ENCODE measurements around the gene DDR1. TPM values are rescaled to one million over a fixed set of nuclear protein-coding genes. Genes with fewer than 3 reads are reported as not detected.

The DDR1 gene
- total RNA-seq, 1 experiment from 2014 or later = 258 TPM

DNA sequence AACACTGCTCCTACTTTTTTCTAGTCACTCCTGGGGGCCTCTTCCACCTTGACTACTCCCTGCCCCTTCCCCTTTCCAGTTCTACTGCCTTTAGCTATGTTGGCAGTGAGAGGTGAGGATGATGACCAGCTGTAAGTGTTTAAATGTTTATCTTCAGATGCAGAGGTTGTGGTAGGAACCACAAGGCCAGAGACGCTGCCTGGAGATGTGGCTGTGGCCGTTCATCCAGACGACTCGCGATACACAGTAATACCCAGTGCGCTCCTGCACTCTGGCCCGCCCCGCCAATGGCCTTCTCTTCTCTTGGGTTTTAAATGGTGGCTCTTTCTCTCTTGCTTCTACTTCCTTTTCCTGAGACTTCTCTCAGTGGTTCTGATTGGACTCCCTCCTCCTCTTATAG is 34.4 kb downstream of the DDR1 start:
- H3K23ac ChIP-seq (ENCODE audit: insufficient read length, low read depth, low read length) = no peak overlapping the region
- H3K4me3 Mint-ChIP-seq = no peak overlapping the region; a peak in 1 of 5 replicates
- no peak overlapping the region for H3K4ac ChIP-seq (ENCODE audit: low read depth, low read length)
- H3K36me3 Mint-ChIP-seq (ENCODE audit: insufficient read depth in 1 of 3, low read depth in 3 of 3) = peaks cover 29 to 78% (median 75%) of the 10 kb centered on the region in 3 experiments; a peak in 6 of 7 replicates
- no peak overlapping the region for H3K9ac ChIP-seq (ENCODE audit: extremely low read depth, insufficient read length, low read length)
- no peak overlapping the region for H3K14ac ChIP-seq (ENCODE audit: insufficient read depth, low read length)
- no peak overlapping the region for H3K4me2 ChIP-seq (ENCODE audit: insufficient read depth, insufficient read length, low read length)
- H3K4me1 ChIP-seq (ENCODE audit: insufficient read depth, low read length) = no peaks in the 10 kb centered on the region
- H3K27me3 Mint-ChIP-seq (ENCODE audit: low read depth) = no peaks in the 10 kb centered on the region; the same call in 1 of the 2 replicates
- no peak overlapping the region for H3K27ac ChIP-seq (ENCODE audit: insufficient read length, low read depth, low read length)
- no peaks in the 10 kb centered on the region for H3K9me3 Mint-ChIP-seq
- H2AFZ ChIP-seq (ENCODE audit: low read length) = no peak overlapping the region
- no peak overlapping the region for H2AK5ac ChIP-seq (ENCODE audit: insufficient read length, low read length)
- no peak overlapping the region for H2BK120ac ChIP-seq (ENCODE audit: low read depth, low read length, poor library complexity, severe bottlenecking)
- TF ChIP-seq, protein P1, sequence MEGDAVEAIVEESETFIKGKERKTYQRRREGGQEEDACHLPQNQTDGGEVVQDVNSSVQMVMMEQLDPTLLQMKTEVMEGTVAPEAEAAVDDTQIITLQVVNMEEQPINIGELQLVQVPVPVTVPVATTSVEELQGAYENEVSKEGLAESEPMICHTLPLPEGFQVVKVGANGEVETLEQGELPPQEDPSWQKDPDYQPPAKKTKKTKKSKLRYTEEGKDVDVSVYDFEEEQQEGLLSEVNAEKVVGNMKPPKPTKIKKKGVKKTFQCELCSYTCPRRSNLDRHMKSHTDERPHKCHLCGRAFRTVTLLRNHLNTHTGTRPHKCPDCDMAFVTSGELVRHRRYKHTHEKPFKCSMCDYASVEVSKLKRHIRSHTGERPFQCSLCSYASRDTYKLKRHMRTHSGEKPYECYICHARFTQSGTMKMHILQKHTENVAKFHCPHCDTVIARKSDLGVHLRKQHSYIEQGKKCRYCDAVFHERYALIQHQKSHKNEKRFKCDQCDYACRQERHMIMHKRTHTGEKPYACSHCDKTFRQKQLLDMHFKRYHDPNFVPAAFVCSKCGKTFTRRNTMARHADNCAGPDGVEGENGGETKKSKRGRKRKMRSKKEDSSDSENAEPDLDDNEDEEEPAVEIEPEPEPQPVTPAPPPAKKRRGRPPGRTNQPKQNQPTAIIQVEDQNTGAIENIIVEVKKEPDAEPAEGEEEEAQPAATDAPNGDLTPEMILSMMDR (conservative IDR thresholded peaks at IDR 0.05) = no peak
- H3K27me3 ChIP-seq (ENCODE audit: insufficient read depth, low read length) = no peaks in the 10 kb centered on the region
- H3K23me2 ChIP-seq (ENCODE audit: insufficient read length, low read depth, low read length, poor library complexity, severe bottlenecking) = peaks cover 8% of the 10 kb centered on the region
- H3K9me3 ChIP-seq (ENCODE audit: control insufficient read depth, low read depth, low read length) = no peaks in the 10 kb centered on the region
- no peaks in the 10 kb centered on the region for H4K20me1 ChIP-seq (ENCODE audit: control insufficient read depth, insufficient read depth, insufficient read length)
- DNase-seq = no peak
- no peak overlapping the region for H3K18ac ChIP-seq (ENCODE audit: insufficient read length, low read depth, low read length)
- no peak overlapping the region for H2BK15ac ChIP-seq (ENCODE audit: low read depth, low read length)
- peaks cover 25 to 27% of the 10 kb centered on the region in 2 experiments for H3K4me1 Mint-ChIP-seq
- no peak overlapping the region for H2BK12ac ChIP-seq (ENCODE audit: insufficient read length, low read depth, low read length)
- no peak overlapping the region for H3T11ph ChIP-seq (ENCODE audit: low read length)
- no peak overlapping the region; a peak in 1 of 7 replicates for H3K27ac Mint-ChIP-seq
- H2BK5ac ChIP-seq (ENCODE audit: insufficient read length, low read length) = no peak overlapping the region
- H4K5ac ChIP-seq (ENCODE audit: insufficient read length, low read depth, low read length) = no peak overlapping the region
- H3K79me1 ChIP-seq (ENCODE audit: insufficient read depth, low read depth, low read length, poor library complexity, severe bottlenecking) = no peaks in the 10 kb centered on the region
- H4K91ac ChIP-seq (ENCODE audit: insufficient read length, low read depth, low read length) = no peak overlapping the region
- no peak overlapping the region for H2BK20ac ChIP-seq (ENCODE audit: low read depth, low read length, poor library complexity, severe bottlenecking)
- H4K8ac ChIP-seq (replicated peaks; ENCODE audit: insufficient read length, low read depth, low read length) = no peak overlapping the region
- WGBS (ENCODE audit: extremely low coverage, insufficient read length, low lambda C conversion rate) = no CpG with 5 or more reads among the region's 8 CpGs
- H3K79me2 ChIP-seq (ENCODE audit: insufficient read depth, low read length) = no peaks in the 10 kb centered on the region
- no peak overlapping the region for H3K56ac ChIP-seq (ENCODE audit: insufficient read length, low read depth, low read length)

Measured in H9 (cell line).